Activated T-cell treated with anti-CD3 and anti-CD28 coated beads for 48 hours (primary cell): ENCODE results near the gene C14orf180.
"Not testable (repeated sequence)": the region's sequence is repeated elsewhere in the genome, so short reads cannot be mapped to it uniquely, and the experiment has no call there.

Source experiments
- DNase-seq: peaks from one replicate; pipeline ENCODE4 v3.0.0-alpha.2; 2020; ENCODE audit warnings: low read depth

Gene C14orf180

GRCh38 chr14:104611881-104612280, 32.3 kb downstream of the C14orf180 start:
- no peak for DNase-seq

- DNase-seq: no peak
Measured at GRCh38 chr14:104614126-104614812, 34.7 kb downstream of the C14orf180 start.

GRCh38 chr14:104624939-104625338, 45.4 kb downstream of the C14orf180 start:
- DNase-seq: no peak

- no peak for DNase-seq
Measured at GRCh38 chr14:104632781-104633180, 53.2 kb downstream of the C14orf180 start.

- DNase-seq: no peak
Measured at GRCh38 chr14:104633276-104634137, 53.9 kb downstream of the C14orf180 start.

GRCh38 chr14:104634138-104634760, 54.7 kb downstream of the C14orf180 start:
- no peak for DNase-seq

- no peak for DNase-seq
Measured at GRCh38 chr14:104634886-104635570, 55.5 kb downstream of the C14orf180 start.

GRCh38 chr14:104635717-104636116, 56.2 kb downstream of the C14orf180 start:
- no peak for DNase-seq

GRCh38 chr14:104636131-104636530, 56.6 kb downstream of the C14orf180 start:
- DNase-seq: no peak

GRCh38 chr14:104636846-104637545, 57.4 kb downstream of the C14orf180 start:
- not testable (repeated sequence) for DNase-seq

- no peak for DNase-seq
Measured at GRCh38 chr14:104637546-104638003, 58.0 kb downstream of the C14orf180 start.

GRCh38 chr14:104638190-104638589, 58.6 kb downstream of the C14orf180 start:
- no peak for DNase-seq

GRCh38 chr14:104638927-104639450, 59.4 kb downstream of the C14orf180 start:
- DNase-seq: no peak

- no peak for DNase-seq
Measured at GRCh38 chr14:104639471-104639870, 59.9 kb downstream of the C14orf180 start.
